GDM1 (cell line): ENCODE measurements around the gene KLF15.

ENCODE experiments used
- DNase-seq: peaks from one replicate; lab custom pipeline; 2025; lab: John Stamatoyannopoulos, UW

Gene KLF15

GRCh38 chr3:126306397-126306796 is 50.8 kb downstream of the KLF15 start:
- DNase-seq: no peak

GRCh38 chr3:126305427-126305826 is 51.8 kb downstream of the KLF15 start:
- no peak for DNase-seq

GRCh38 chr3:126304704-126305103 is 52.5 kb downstream of the KLF15 start:
- no peak for DNase-seq

- no peak for DNase-seq
Measured at GRCh38 chr3:126304291-126304690, 52.9 kb downstream of the KLF15 start.

GRCh38 chr3:126303272-126303671 is 53.9 kb downstream of the KLF15 start:
- no peak for DNase-seq

- DNase-seq: no peak
Measured at GRCh38 chr3:126300761-126301481, 56.3 kb downstream of the KLF15 start.

GRCh38 chr3:126300001-126300760 is 57.0 kb downstream of the KLF15 start:
- DNase-seq: no peak

GRCh38 chr3:126295407-126295939 is 61.7 kb downstream of the KLF15 start:
- no peak for DNase-seq

GRCh38 chr3:126294211-126294808 is 62.9 kb downstream of the KLF15 start:
- DNase-seq: no peak

- no peak for DNase-seq
Measured at GRCh38 chr3:126293370-126294082, 63.7 kb downstream of the KLF15 start.
